GM23338 (cell line): ENCODE measurements around the gene GRID2.

Experiments used
- CREB1 ChIP-seq: fragments of 250-450 bp; sonication (Bioruptor Pico); IDR thresholded peaks from 2 replicates; pipeline ENCODE4 v1.5.0; 2020; ENCODE audit warnings: low read depth, mild to moderate bottlenecking, moderate library complexity
- ETS1 ChIP-seq: IDR thresholded peaks from 2 replicates; pipeline ENCODE4 v1.6.1; 2016; ENCODE audit warnings: antibody characterized with exemption
- EZH2 ChIP-seq: fragments of 200-600 bp; sonication (generic); IDR thresholded peaks from one replicate; pipeline ENCODE4 v1.8.0; 2017; ENCODE audit warnings: antibody characterized with exemption, mild to moderate bottlenecking, low read depth; ENCODE audit not compliant: unreplicated experiment
- JUNB ChIP-seq: IDR thresholded peaks from one replicate; pipeline ENCODE4 v1.6.1; 2016; ENCODE audit warnings: antibody characterized with exemption; ENCODE audit not compliant: unreplicated experiment
- POLR2AphosphoS5 ChIP-seq: IDR thresholded peaks from 2 replicates; pipeline ENCODE4 v1.6.1; 2016; ENCODE audit warnings: antibody characterized with exemption, low read depth
- REST ChIP-seq: IDR thresholded peaks from one replicate; pipeline ENCODE4 v1.6.1; 2018; ENCODE audit warnings: antibody characterized with exemption; ENCODE audit not compliant: unreplicated experiment
- TF ChIP-seq, protein P1 (sequence below), 2 experiments: fragments of 200-600 bp in 1 of 2; sonication (generic) in 1 of 2; conservative IDR thresholded peaks; 2 replicates each; pipeline versions ENCODE4 v1.5.1 to v1.6.1; 2016 to 2017; ENCODE audit warnings: antibody characterized with exemption in 2 of 2, low read depth in 2 of 2, mild to moderate bottlenecking in 2 of 2, moderate library complexity in 1 of 2

- TF ChIP-seq POLR2AphosphoS5 (no peak), REST (no peak), EZH2 (no peak), ETS1 (no peak), JUNB (no peak), CREB1 (CRISPR knock-in tag) (no peak)
- TF ChIP-seq, protein P1, sequence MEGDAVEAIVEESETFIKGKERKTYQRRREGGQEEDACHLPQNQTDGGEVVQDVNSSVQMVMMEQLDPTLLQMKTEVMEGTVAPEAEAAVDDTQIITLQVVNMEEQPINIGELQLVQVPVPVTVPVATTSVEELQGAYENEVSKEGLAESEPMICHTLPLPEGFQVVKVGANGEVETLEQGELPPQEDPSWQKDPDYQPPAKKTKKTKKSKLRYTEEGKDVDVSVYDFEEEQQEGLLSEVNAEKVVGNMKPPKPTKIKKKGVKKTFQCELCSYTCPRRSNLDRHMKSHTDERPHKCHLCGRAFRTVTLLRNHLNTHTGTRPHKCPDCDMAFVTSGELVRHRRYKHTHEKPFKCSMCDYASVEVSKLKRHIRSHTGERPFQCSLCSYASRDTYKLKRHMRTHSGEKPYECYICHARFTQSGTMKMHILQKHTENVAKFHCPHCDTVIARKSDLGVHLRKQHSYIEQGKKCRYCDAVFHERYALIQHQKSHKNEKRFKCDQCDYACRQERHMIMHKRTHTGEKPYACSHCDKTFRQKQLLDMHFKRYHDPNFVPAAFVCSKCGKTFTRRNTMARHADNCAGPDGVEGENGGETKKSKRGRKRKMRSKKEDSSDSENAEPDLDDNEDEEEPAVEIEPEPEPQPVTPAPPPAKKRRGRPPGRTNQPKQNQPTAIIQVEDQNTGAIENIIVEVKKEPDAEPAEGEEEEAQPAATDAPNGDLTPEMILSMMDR (conservative IDR thresholded peaks at IDR 0.05; ENCODE audit: low read depth in 2 of 2) = no peak
These were observed 193.4 kb downstream of the GRID2 start for GRCh38 chr4:92497141-92497540.
